Measurements from ENCODE around the gene FIGN. TPM values are rescaled to one million over a fixed set of nuclear protein-coding genes. Genes with fewer than 3 reads are reported as not detected.

FIGN gene
- total and polyA plus RNA-seq, 11 donors = 3.0 to 16.5 (median 12.1) TPM

- Histone ChIP-seq H3K9me3 (no peaks in the 10 kb centered on the region), H3K27ac (no peak overlapping the region), H3K4me1 (peaks cover 0 to 47% (median 12%) of the 10 kb centered on the region in 12 donors), H3K36me3 (no peaks in the 10 kb centered on the region), H3K27me3 (no peaks in the 10 kb centered on the region), H3K4me3 (no peak overlapping the region)
- intact Hi-C loops (cut with DNase I) = no loop called here
- no peak for DNase-seq
- ATAC-seq = no peak
- TF ChIP-seq POLR2A (IDR thresholded peaks at IDR 0.05) = no peak
- TF ChIP-seq CTCF (IDR thresholded peaks at IDR 0.05) = no peak
- WGBS, 4 donors = 88 to 89% (median 88%) methylated on average over 4 of the region's 4 CpGs
These were observed 11.9 kb downstream of the FIGN start for GRCh38 chr2:163723881-163724280.

- Histone ChIP-seq H3K4me1 (peaks cover 0 to 47% (median 13%) of the 10 kb centered on the region in 12 donors), H3K9me3 (no peaks in the 10 kb centered on the region), H3K36me3 (no peaks in the 10 kb centered on the region), H3K4me3 (no peak overlapping the region), H3K27me3 (no peaks in the 10 kb centered on the region), H3K27ac (no peak overlapping the region)
- TF ChIP-seq CTCF (IDR thresholded peaks at IDR 0.05) = no peak
- no peak for TF ChIP-seq POLR2A (IDR thresholded peaks at IDR 0.05)
- intact Hi-C loops (cut with DNase I) = no loop called here
- 91 to 96% (median 93%) methylated on average over 3 of the region's 3 CpGs for WGBS, 4 donors
- no peak for ATAC-seq
- no peak for DNase-seq
These were observed 12.5 kb downstream of the FIGN start for GRCh38 chr2:163723348-163723747.

- Histone ChIP-seq H3K4me1 (peaks cover 0 to 48% (median 18%) of the 10 kb centered on the region in 12 donors), H3K27ac (no peak overlapping the region), H3K4me3 (no peak overlapping the region), H3K36me3 (no peaks in the 10 kb centered on the region), H3K9me3 (no peaks in the 10 kb centered on the region), H3K27me3 (no peaks in the 10 kb centered on the region)
- DNase-seq = no peak
- 52 to 66% (median 57%) methylated on average over 2 of the region's 2 CpGs for WGBS, 4 donors
- intact Hi-C loops (cut with DNase I) = no loop called here
- peak; percentile 41 to 66 (median 64) for ATAC-seq
- TF ChIP-seq POLR2A (IDR thresholded peaks at IDR 0.05) (no peak), CTCF (IDR thresholded peaks at IDR 0.05) (no peak)
These were observed 16.5 kb downstream of the FIGN start for GRCh38 chr2:163719331-163719730.

- 19 to 34% (median 24%) methylated on average over 2 of the region's 2 CpGs for WGBS, 4 donors
- H3K36me3 ChIP-seq = no peaks in the 10 kb centered on the region
- no peaks in the 10 kb centered on the region for H3K9me3 ChIP-seq
- H3K4me3 ChIP-seq = peak overlapping the region in 3 of 12 donors; percentile 10 to 18 (median 17)
- DNase-seq (no peak), ATAC-seq (peak; percentile 60 to 86 (median 80))
- intact Hi-C loops (cut with DNase I) = no loop called here
- no peaks in the 10 kb centered on the region for H3K27me3 ChIP-seq
- H3K27ac ChIP-seq = peak overlapping the region in 9 of 12 donors; percentile 1 to 44 (median 36)
- TF ChIP-seq POLR2A (IDR thresholded peaks at IDR 0.05) = no peak
- no peak for TF ChIP-seq CTCF (IDR thresholded peaks at IDR 0.05)
- peaks cover 0 to 53% (median 18%) of the 10 kb centered on the region in 12 donors for H3K4me1 ChIP-seq
These were observed 17.7 kb downstream of the FIGN start for GRCh38 chr2:163717993-163718680.

Measured in heart left ventricle (tissue), 16 donors.